Nephron progenitor cell (in vitro differentiated cells): ENCODE data around the gene TRIM9.

Experiments used
- DNase-seq: peaks from one replicate; pipeline ENCODE4 v3.0.0; 2021
- H3K27ac Mint-ChIP-seq: 2 replicates; pipeline ENCODE4 v1.8.0; 2021; ENCODE audit warnings: mild to moderate bottlenecking, moderate library complexity, mixed read lengths
- H3K27me3 Mint-ChIP-seq: 2 replicates; pipeline ENCODE4 v1.8.0; 2021; ENCODE audit warnings: mild to moderate bottlenecking, low read depth, mixed read lengths; ENCODE audit not compliant: poor library complexity
- H3K36me3 Mint-ChIP-seq: 2 replicates; pipeline ENCODE4 v1.8.0; 2021; ENCODE audit warnings: low read depth, mixed read lengths
- H3K4me1 Mint-ChIP-seq: 2 replicates; pipeline ENCODE4 v1.8.0; 2021; ENCODE audit warnings: mixed read lengths
- H3K4me3 Mint-ChIP-seq: 2 replicates; pipeline ENCODE4 v1.8.0; 2021; ENCODE audit warnings: mild to moderate bottlenecking, moderate library complexity, mixed read lengths
- H3K9me3 Mint-ChIP-seq: 2 replicates; pipeline ENCODE4 v1.8.0; 2021; ENCODE audit warnings: mild to moderate bottlenecking, moderate library complexity, mixed read lengths
- CTCF ChIP-seq: fragments of 200-600 bp; sonication (generic); IDR thresholded peaks from 2 replicates; pipeline ENCODE4 v1.5.0; 2021; ENCODE audit warnings: antibody characterized with exemption

Gene TRIM9

GRCh38 chr14:50941151-50941550 lies 153.8 kb downstream of the TRIM9 start:
- DNase-seq = no peak
- TF ChIP-seq CTCF = no peak
- peaks cover 15% of the 10 kb centered on the region for H3K4me1 Mint-ChIP-seq
- peaks cover 6% of the 10 kb centered on the region for H3K27me3 Mint-ChIP-seq
- peaks cover 14% of the 10 kb centered on the region for H3K36me3 Mint-ChIP-seq
- no peaks in the 10 kb centered on the region for H3K9me3 Mint-ChIP-seq
- H3K27ac Mint-ChIP-seq = no peak overlapping the region
- no peak overlapping the region for H3K4me3 Mint-ChIP-seq

- peaks cover 21% of the 10 kb centered on the region for H3K36me3 Mint-ChIP-seq
- no peaks in the 10 kb centered on the region for H3K9me3 Mint-ChIP-seq
- H3K4me1 Mint-ChIP-seq = peaks cover 5% of the 10 kb centered on the region
- H3K4me3 Mint-ChIP-seq = no peak overlapping the region
- no peak for DNase-seq
- H3K27me3 Mint-ChIP-seq = no peaks in the 10 kb centered on the region
- no peak overlapping the region for H3K27ac Mint-ChIP-seq
- no peak for TF ChIP-seq CTCF
Measured at GRCh38 chr14:50937800-50938199, 157.1 kb downstream of the TRIM9 start.

- peaks cover 21% of the 10 kb centered on the region for H3K36me3 Mint-ChIP-seq
- peaks cover 9% of the 10 kb centered on the region for H3K4me1 Mint-ChIP-seq
- H3K27ac Mint-ChIP-seq = no peak overlapping the region
- DNase-seq = no peak
- H3K9me3 Mint-ChIP-seq = no peaks in the 10 kb centered on the region
- H3K4me3 Mint-ChIP-seq = no peak overlapping the region
- no peaks in the 10 kb centered on the region for H3K27me3 Mint-ChIP-seq
- no peak for TF ChIP-seq CTCF
Measured at GRCh38 chr14:50937325-50937724, 157.6 kb downstream of the TRIM9 start.

DNA sequence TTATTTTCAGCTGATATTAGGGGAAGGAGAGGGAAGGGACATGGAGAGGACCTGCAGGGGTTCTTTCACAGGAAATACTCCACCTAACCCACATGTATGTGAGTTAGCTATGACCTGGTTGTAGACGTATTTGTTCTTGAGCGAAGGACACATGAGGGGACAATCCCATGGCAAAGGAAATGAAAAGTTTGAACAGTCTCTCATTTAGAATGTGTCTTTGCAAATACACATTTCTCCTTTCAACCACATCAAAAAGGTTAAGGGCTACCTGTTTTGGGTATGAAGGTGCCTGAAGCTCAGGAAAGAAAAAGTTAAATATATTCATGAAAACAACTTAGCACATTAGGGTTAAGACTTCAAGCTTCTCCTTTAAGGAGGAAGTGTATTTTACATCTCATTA lies 158.0 kb downstream of the TRIM9 start:
- no peaks in the 10 kb centered on the region for H3K27me3 Mint-ChIP-seq
- H3K4me1 Mint-ChIP-seq = peaks cover 9% of the 10 kb centered on the region
- no peak overlapping the region for H3K4me3 Mint-ChIP-seq
- no peak overlapping the region for H3K27ac Mint-ChIP-seq
- no peak for DNase-seq
- no peak for TF ChIP-seq CTCF
- peaks cover 19% of the 10 kb centered on the region for H3K36me3 Mint-ChIP-seq
- no peaks in the 10 kb centered on the region for H3K9me3 Mint-ChIP-seq

DNA sequence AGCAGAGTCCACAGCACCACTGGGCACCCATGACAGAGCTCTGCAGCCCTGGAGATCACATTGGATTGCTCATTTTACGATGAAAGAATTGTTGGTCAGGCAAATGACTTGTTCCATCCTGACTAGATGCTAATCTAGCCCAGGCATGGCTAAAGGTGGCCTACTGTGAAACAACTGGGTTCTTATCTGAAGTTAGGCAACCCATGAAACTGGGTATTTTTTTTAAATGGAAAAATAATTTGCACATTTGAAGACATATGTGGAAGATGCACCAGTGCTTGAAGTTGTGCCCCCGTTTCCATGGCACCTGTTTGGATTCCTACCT lies 158.9 kb downstream of the TRIM9 start:
- TF ChIP-seq CTCF = no peak
- Mint-ChIP-seq H3K36me3 (peaks cover 15% of the 10 kb centered on the region), H3K9me3 (no peaks in the 10 kb centered on the region), H3K4me3 (no peak overlapping the region), H3K27me3 (no peaks in the 10 kb centered on the region), H3K27ac (no peak overlapping the region), H3K4me1 (peaks cover 9% of the 10 kb centered on the region)
- no peak for DNase-seq

GRCh38 chr14:50935126-50936015 lies 159.5 kb downstream of the TRIM9 start:
- no peak for DNase-seq
- no peak for TF ChIP-seq CTCF
- Mint-ChIP-seq H3K27me3 (no peaks in the 10 kb centered on the region), H3K36me3 (peaks cover 13% of the 10 kb centered on the region), H3K27ac (no peak overlapping the region), H3K4me1 (peaks cover 9% of the 10 kb centered on the region), H3K9me3 (no peaks in the 10 kb centered on the region), H3K4me3 (no peak overlapping the region)
